Endothelial cell (in vitro differentiated cells): Measurements from ENCODE around the gene DTD1. TPM values are rescaled to one million over a fixed set of nuclear protein-coding genes. Genes with fewer than 3 reads are reported as not detected.

Experiments
- DNase-seq: peaks from one replicate; pipeline ENCODE4 v3.0.0; 2021; ENCODE audit warnings: low spot score
- H3K27ac Mint-ChIP-seq: one replicate; pipeline ENCODE4 v1.8.0; 2021; ENCODE audit warnings: mixed read lengths, inconsistent platforms; ENCODE audit not compliant: unreplicated experiment
- H3K27me3 Mint-ChIP-seq: one replicate; pipeline ENCODE4 v1.8.0; 2021; ENCODE audit warnings: mild to moderate bottlenecking, moderate library complexity, mixed read lengths, inconsistent platforms; ENCODE audit not compliant: unreplicated experiment
- H3K36me3 Mint-ChIP-seq: one replicate; pipeline ENCODE4 v1.8.0; 2021; ENCODE audit warnings: mild to moderate bottlenecking, low read depth, mixed read lengths, inconsistent platforms; ENCODE audit not compliant: unreplicated experiment
- H3K4me1 Mint-ChIP-seq: one replicate; pipeline ENCODE4 v1.8.0; 2021; ENCODE audit warnings: mild to moderate bottlenecking, mixed read lengths, inconsistent platforms; ENCODE audit not compliant: unreplicated experiment
- H3K4me3 Mint-ChIP-seq: one replicate; pipeline ENCODE4 v1.8.0; 2021; ENCODE audit warnings: mild to moderate bottlenecking, mixed read lengths, inconsistent platforms; ENCODE audit not compliant: unreplicated experiment
- H3K9me3 Mint-ChIP-seq: one replicate; pipeline ENCODE4 v1.8.0; 2021; ENCODE audit warnings: mixed read lengths, inconsistent platforms; ENCODE audit not compliant: unreplicated experiment
- CTCF ChIP-seq: fragments of 200-600 bp; sonication (generic); IDR thresholded peaks from one replicate; pipeline ENCODE4 v1.5.0; 2021; ENCODE audit warnings: antibody characterized with exemption; ENCODE audit not compliant: unreplicated experiment
- long read RNA-seq: library from polyadenylated mRNA; unstranded; transcript quantifications from one replicate; pipeline ENCODE4 v2.0.0, GENCODE V29; 2020; ENCODE audit not compliant: unreplicated experiment
- total RNA-seq: library from RNA; stranded (reverse); fragmentation: NEBNext Ultra II Directional; extraction: Animal tissue kit (Norgen Biotek cat#: 25700); gene quantifications from one replicate; pipeline ENCODE4 v1.2.1, GENCODE V29; 2021; ENCODE audit not compliant: unreplicated experiment

Gene DTD1
- total RNA-seq: 31.0 TPM
- long read RNA-seq, transcript DTD1-201 (6 exons, 1,387 nt): major isoform, 15 of 17 reads
- long read RNA-seq, partial matches to known transcripts: 1 of 17 reads
- long read RNA-seq, other reads (novel, unspliced or antisense): 0 of 17 reads

GRCh38 chr20:18587665-18588573 is at the start of gene DTD1:
Gene DTD1 (plus strand): TSS chr20:18588054. CDS start chr20:18588073, 19 bp downstream.
- DNase-seq: peak; percentile 93
- peak within 1 kb of the TSS; percentile 24 for H3K27ac Mint-ChIP-seq
- peaks cover 4% of the 10 kb centered on the region for H3K4me1 Mint-ChIP-seq
- no peaks in the 10 kb centered on the region for H3K36me3 Mint-ChIP-seq
- H3K27me3 Mint-ChIP-seq: peaks cover 4% of the 10 kb centered on the region
- TF ChIP-seq CTCF: peak; percentile 93
- no peaks in the 10 kb centered on the region for H3K9me3 Mint-ChIP-seq
- peak within 1 kb of the TSS; percentile 92 for H3K4me3 Mint-ChIP-seq

- peaks cover 33% of the 10 kb centered on the region for H3K36me3 Mint-ChIP-seq
- peaks cover 2% of the 10 kb centered on the region for H3K27me3 Mint-ChIP-seq
- H3K4me3 Mint-ChIP-seq: no peak overlapping the region
- no peaks in the 10 kb centered on the region for H3K4me1 Mint-ChIP-seq
- no peaks in the 10 kb centered on the region for H3K9me3 Mint-ChIP-seq
- no peak overlapping the region for H3K27ac Mint-ChIP-seq
- DNase-seq: no peak
- TF ChIP-seq CTCF: no peak
These were observed 46.1 kb upstream of the DTD1 start for GRCh38 chr20:18541741-18542140.

DNA sequence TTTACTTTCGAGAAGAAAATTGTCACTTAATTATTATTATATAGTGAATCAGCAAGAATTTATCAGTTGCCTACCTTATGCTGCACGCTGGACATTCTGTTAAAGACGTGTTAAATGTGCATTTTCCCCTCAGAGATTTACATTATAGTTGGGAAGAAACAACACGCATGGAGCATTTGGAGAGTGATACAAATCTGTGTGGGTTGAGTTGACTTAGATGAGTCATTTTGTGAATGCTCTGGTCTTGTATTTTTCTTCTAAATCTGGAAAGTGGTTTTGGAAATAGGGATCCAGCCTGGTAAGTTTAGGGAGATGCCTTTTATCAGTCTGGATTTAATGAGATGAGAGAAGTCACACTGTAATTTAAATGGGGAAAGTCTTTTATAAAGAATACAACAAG is 44.6 kb upstream of the DTD1 start:
- no peak overlapping the region for H3K27ac Mint-ChIP-seq
- H3K36me3 Mint-ChIP-seq: peaks cover 35% of the 10 kb centered on the region
- H3K4me3 Mint-ChIP-seq: no peak overlapping the region
- no peak for TF ChIP-seq CTCF
- no peaks in the 10 kb centered on the region for H3K27me3 Mint-ChIP-seq
- no peaks in the 10 kb centered on the region for H3K9me3 Mint-ChIP-seq
- no peak for DNase-seq
- no peaks in the 10 kb centered on the region for H3K4me1 Mint-ChIP-seq

- no peaks in the 10 kb centered on the region for H3K4me1 Mint-ChIP-seq
- H3K36me3 Mint-ChIP-seq: peaks cover 35% of the 10 kb centered on the region
- H3K27ac Mint-ChIP-seq: no peak overlapping the region
- no peaks in the 10 kb centered on the region for H3K9me3 Mint-ChIP-seq
- DNase-seq: no peak
- H3K27me3 Mint-ChIP-seq: no peaks in the 10 kb centered on the region
- no peak for TF ChIP-seq CTCF
- H3K4me3 Mint-ChIP-seq: no peak overlapping the region
These were observed 43.9 kb upstream of the DTD1 start for GRCh38 chr20:18543932-18544331.

GRCh38 chr20:18545566-18545965 is 42.3 kb upstream of the DTD1 start:
- no peak overlapping the region for H3K4me3 Mint-ChIP-seq
- H3K27me3 Mint-ChIP-seq: no peaks in the 10 kb centered on the region
- no peaks in the 10 kb centered on the region for H3K4me1 Mint-ChIP-seq
- H3K9me3 Mint-ChIP-seq: no peaks in the 10 kb centered on the region
- H3K36me3 Mint-ChIP-seq: peaks cover 30% of the 10 kb centered on the region
- H3K27ac Mint-ChIP-seq: no peak overlapping the region
- no peak for TF ChIP-seq CTCF
- no peak for DNase-seq
